Measurements from ENCODE around the gene IRF2.

The IRF2 gene

GRCh38 chr4:184442314-184442635 is 32.1 kb downstream of the IRF2 start:
- no peak for DNase-seq (ENCODE audit: low read depth)
- no peak for TF ChIP-seq POLR2A (IDR thresholded peaks at IDR 0.05; ENCODE audit: extremely low read depth, insufficient read length)
- no peak for TF ChIP-seq CTCF (IDR thresholded peaks at IDR 0.05; ENCODE audit: low read depth, low read length)
- TF ChIP-seq MAX (IDR thresholded peaks at IDR 0.05; ENCODE audit: low read depth, low read length), result no peak
- TF ChIP-seq MYC (IDR thresholded peaks at IDR 0.05; ENCODE audit: low read depth, low read length), result no peak

GRCh38 chr4:184441461-184442313 is 32.7 kb downstream of the IRF2 start:
- no peak for DNase-seq (ENCODE audit: low read depth)
- H3K4me3 ChIP-seq (ENCODE audit: low read depth, low read length), result no peak overlapping the region
- no peak for TF ChIP-seq MYC (IDR thresholded peaks at IDR 0.05; ENCODE audit: low read depth, low read length)
- no peak for TF ChIP-seq POLR2A (IDR thresholded peaks at IDR 0.05; ENCODE audit: extremely low read depth, insufficient read length)
- no peak for TF ChIP-seq CTCF (IDR thresholded peaks at IDR 0.05; ENCODE audit: low read depth, low read length)
- no peak for TF ChIP-seq MAX (IDR thresholded peaks at IDR 0.05; ENCODE audit: low read depth, low read length)

More at GRCh38 chr4:184442314-184442635, 32.1 kb downstream of the IRF2 start:
- no peak overlapping the region for H3K4me3 ChIP-seq (ENCODE audit: low read depth, low read length)

GRCh38 chr4:184440595-184441358 is 33.6 kb downstream of the IRF2 start:
- no peak overlapping the region for H3K4me3 ChIP-seq (ENCODE audit: low read depth, low read length)
- TF ChIP-seq POLR2A (IDR thresholded peaks at IDR 0.05; ENCODE audit: extremely low read depth, insufficient read length) (no peak), MYC (IDR thresholded peaks at IDR 0.05; ENCODE audit: low read depth, low read length) (no peak), CTCF (IDR thresholded peaks at IDR 0.05; ENCODE audit: low read depth, low read length) (no peak), MAX (IDR thresholded peaks at IDR 0.05; ENCODE audit: low read depth, low read length) (no peak)
- DNase-seq (ENCODE audit: low read depth), result no peak

GRCh38 chr4:184439856-184440594 is 34.3 kb downstream of the IRF2 start:
- TF ChIP-seq CTCF (IDR thresholded peaks at IDR 0.05; ENCODE audit: low read depth, low read length), result no peak
- TF ChIP-seq MYC (IDR thresholded peaks at IDR 0.05; ENCODE audit: low read depth, low read length), result no peak
- TF ChIP-seq POLR2A (IDR thresholded peaks at IDR 0.05; ENCODE audit: extremely low read depth, insufficient read length), result no peak
- no peak for TF ChIP-seq MAX (IDR thresholded peaks at IDR 0.05; ENCODE audit: low read depth, low read length)
- H3K4me3 ChIP-seq (ENCODE audit: low read depth, low read length), result no peak overlapping the region
- DNase-seq (ENCODE audit: low read depth), result no peak

GRCh38 chr4:184439386-184439785 is 35.0 kb downstream of the IRF2 start:
- DNase-seq (ENCODE audit: low read depth), result no peak
- no peak for TF ChIP-seq POLR2A (IDR thresholded peaks at IDR 0.05; ENCODE audit: extremely low read depth, insufficient read length)
- no peak for TF ChIP-seq MAX (IDR thresholded peaks at IDR 0.05; ENCODE audit: low read depth, low read length)
- no peak for TF ChIP-seq MYC (IDR thresholded peaks at IDR 0.05; ENCODE audit: low read depth, low read length)
- no peak for TF ChIP-seq CTCF (IDR thresholded peaks at IDR 0.05; ENCODE audit: low read depth, low read length)
- H3K4me3 ChIP-seq (ENCODE audit: low read depth, low read length), result no peak overlapping the region
